Left renal cortex interstitium (tissue), 4 donors: ENCODE data around the gene ZCCHC24. TPM values are rescaled to one million over a fixed set of nuclear protein-coding genes. Genes with fewer than 3 reads are reported as not detected.
"Not testable (repeated sequence)": the region's sequence is repeated elsewhere in the genome, so short reads cannot be mapped to it uniquely, and the experiment has no call there.

ENCODE experiments used
- DNase-seq, 4 donors: peaks; one replicate each; pipeline ENCODE4 v3.0.0-alpha.2; 2013; ENCODE audit warnings: low read depth in 4 of 4, low spot score in 2 of 4, missing footprints in 1 of 4
- polyA plus RNA-seq, 4 donors: library from polyadenylated mRNA; unstranded; fragments of 120-200 nt; gene quantifications; one replicate each; pipeline ENCODE4 v1.2.1, GENCODE V29; 2013; ENCODE audit not compliant: insufficient read length in 4 of 4

ZCCHC24 gene
- polyA plus RNA-seq, 4 donors = 20.1 to 31.4 (median 25.6) TPM

DNA sequence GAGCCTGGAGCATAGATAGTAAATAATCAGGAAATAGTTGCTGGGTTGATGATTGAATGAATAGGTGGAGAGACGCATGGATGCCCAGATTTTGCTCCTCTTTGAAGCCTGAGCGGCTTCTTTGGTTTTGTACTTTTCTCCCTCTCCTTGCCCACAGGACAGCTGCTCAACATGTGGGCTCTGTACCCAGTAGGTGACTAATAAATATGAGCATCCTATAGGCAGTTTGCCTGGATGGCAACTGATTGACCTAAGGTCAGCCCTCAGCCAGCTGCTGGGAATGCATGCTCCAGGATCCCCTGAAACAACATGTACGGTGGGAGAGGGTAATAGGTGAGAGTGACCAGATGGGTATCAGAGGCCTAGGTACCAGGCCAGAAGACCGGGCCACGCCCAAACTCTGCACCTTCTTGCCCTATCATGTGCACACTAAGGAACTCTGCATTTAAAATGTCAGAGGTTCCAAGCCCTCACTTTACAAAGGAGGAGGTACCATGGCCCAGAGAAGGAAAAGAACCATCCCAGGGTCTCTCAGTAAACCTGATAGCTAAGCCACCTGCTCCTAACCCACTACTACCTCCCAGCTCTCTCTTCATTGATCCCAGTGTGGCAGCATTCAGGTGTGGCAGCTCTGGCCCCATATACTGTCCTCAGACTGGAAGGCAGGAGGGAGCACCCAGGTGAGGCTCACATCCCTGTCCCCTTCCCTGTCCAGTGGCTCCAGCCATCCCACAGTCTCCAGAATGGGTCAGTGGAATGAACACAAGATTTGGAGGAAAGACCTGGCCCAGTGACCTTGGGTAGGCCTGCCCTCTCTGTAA lies 2.7 kb upstream of the ZCCHC24 start:
- DNase-seq = no peak

DNA sequence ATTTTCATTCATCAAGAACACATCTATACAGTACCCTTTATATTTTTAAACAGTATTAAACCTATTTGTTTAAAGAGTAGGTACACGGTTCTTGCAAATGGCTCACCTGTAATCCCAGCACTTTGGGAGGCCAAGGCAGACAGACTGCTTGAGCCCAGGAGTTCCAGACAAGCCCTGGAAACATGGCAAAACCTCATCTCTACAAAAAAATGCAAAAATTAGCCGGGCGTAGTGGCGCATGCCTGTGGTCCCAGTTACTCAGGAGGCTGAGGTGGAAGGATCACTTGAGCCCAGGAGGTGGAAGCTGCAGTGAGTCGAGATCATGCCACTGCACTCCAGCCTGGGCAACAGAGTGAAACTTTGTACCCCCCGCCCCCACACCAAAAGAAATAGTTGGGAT lies 1.8 kb upstream of the ZCCHC24 start:
- DNase-seq = not testable (repeated sequence)

DNA sequence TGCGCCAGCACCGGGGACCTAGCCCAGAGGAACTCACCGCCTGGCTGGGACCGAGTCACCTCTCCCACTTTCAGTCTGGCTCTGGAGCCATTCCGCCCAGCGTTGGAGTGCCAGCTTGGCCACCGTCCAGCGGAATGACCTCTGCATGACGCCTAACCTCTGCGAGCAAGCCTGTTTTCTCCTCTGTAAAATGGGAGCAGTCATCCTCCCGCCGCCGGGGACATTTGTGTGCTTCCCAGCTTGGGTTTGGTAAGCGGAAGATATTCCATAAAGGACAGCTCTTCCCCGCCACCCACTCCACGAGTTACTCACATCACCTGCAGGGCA lies 1.3 kb upstream of the ZCCHC24 start:
- no peak for DNase-seq

DNA sequence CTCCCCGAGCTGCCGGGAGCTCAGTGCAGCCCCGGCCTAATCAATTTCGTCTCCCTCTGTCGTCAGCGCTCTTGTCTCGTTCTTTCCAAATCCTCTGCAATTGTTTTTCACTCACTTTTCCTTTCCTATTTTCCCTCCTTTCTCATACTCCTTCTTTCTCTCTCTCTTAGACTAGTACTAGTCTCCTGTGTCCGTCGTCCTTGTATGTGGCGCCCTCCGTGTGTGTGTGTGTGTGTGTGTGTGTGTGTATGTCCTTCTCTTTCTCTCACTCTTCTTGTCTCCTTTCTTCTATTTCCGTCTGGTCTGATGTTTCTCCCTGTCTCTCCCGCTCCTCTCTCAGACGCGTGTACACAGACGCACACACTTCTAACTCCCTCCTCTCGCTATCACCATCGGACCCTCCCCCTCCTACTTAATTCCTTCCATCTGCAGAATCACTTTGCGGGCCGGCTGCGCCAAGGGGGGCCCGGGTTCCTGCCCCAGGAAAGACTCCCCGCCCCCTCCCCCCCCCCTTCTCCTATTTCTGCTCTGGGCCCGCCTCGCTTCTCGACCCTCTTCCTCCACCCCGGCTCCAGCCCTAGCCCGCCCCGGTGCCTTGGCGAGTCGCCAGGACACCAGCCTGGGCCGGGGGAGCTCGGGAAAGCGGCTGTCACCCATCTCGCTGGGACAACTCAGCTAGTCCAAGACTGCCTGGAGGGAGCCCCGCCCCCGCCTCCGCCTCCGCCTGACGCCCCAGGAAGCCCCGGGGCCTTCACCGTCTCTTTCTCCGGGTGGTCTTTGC lies 743 bp upstream of the ZCCHC24 start:
- DNase-seq = peak; percentile 73 to 90 (median 82)

DNA sequence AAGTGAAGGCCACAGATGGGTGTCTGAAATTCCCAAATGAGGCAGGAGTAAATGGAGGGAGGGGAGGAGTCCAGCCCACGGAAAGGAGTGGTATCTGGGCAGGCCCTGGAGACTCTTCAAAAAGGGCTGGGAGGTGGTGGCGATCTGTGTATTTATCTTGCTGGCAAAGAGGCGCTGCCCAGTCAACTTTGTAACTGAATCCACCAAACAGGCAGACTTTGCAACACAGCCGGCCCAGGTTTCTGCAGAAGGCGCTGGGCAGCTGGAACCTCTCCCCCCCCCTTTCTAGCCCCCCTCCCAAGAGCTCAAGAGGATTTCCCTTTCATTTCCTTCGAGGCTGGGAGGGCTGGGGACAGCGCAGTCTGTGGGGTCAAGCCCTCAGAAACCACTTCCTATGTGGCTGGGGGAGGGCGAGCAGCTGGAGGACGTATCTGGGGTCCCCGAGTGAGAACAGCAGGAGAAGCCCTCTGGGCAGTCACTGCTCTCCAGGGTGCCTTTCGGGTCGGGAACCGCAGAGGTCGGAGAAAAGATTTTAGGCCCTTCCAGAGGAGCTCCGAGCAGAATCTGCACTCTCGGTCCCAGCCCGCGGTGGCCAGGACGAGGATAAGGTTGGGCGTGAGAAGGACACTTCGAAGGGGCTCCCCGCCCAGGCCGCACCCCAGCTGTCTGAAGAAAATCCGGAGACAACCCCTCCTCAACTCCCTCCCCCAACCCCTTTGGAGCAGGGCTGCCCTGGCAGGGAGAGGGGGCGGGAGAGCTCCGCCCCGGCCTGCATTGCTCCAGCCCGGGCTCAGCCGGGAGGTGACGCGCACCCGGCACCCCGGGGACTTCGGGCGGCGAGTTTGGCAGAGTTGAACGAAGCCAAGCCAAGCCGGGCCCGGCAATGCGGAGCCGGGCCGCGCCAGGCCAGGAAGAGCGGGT lies 965 bp downstream of the ZCCHC24 start:
- no peak for DNase-seq

DNA sequence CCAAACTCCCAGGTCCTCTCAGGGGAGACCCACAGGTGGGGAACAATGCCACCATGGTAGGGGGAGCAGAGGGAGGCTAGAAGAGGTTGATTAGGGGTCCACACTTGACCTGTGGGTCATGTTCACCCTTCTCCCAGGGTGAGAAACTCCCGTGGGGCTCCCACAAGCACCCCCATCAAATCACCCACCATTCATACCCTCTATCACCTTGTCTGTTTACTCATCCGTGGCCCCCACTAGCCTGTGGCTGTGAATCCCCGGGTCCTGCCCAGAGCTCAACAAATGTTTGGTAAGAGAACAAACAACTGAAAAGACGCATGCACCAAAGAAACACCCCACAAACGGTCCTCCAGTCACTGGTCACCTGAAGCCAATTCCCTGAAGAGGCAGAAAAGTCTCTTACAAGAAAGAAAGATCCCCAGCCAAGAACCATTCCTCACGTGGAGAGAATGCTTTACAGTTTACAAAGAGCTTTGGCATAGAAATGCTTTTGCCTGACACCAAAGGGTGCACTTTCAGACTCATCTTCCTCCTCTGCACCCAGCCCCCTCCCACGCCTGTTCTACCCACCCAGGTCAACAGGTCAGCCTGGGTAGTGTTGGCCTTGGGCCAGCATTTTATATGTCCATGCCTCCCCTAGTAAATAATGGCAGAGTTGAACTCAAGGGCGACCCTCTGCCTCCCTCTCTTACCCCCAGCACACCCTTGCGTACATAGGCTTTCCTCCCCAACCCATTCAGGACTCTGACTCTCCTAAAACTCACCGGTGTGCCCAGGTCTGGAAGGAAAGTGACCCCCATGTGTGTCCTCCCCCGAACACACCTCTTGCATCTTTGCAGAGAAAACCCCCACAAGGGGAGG lies 1.9 kb downstream of the ZCCHC24 start:
- DNase-seq = no peak

DNA sequence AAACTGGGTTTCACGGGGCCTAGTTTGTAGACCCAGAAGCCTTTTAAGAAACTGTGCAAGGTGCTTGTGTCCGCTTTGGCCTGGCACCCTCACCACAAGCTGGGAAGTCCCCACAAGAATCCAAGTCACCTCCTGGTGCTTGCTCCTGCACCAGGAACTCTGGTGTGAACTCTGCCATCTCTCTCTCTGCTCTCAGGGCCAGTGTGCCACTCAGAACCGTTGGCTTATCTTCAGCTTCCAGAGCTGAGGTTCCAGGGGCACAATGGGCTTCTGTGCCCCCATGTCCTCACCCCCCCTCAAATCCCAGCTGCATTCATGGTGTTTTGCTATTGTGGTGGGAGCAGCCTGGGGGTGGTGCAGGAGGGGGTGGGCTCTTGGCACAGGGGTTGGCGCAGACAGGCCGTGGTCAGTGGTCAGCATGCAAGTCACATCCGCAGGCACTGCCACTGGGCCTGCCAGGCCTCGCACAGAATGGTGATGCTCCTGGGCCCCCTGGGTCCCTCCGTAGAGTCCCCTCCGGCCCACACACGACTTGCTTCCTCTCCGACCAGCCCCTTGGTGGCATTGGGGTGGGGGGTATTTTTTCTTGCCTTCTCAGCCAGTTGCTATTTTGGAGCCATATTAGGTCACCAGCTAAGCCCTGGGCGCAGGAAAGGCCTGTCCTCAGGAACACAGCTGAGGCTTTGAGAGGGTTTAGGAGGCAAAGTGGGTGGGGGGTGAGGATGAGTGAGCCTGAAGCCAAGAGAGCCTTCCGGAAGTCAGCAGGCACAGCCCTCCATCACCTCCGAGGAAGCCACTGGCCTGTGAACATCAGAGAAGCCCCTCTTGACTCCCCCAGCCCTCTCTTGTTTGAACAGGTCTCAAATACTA lies 3.0 kb downstream of the ZCCHC24 start:
- DNase-seq = no peak

DNA sequence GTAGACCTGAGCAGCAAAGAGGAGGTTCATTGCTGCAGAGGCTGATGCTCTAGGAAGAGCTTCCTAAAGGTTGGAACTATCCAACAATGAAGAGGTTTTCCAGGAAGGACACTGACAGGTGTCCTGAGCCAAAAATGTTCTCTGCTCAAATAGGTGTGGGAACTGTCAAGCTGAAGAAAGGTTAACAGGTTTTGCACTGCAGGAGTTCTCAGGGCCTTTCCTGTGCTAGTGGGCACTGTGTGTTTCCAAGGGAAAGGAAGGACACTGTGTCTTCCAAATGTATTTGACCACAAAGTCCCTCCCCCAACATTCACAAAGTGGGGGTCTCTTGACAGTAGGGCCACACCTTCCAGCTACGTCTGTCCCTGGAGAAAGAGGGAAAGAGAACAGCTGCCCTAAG lies 4.0 kb downstream of the ZCCHC24 start:
- no peak for DNase-seq

DNA sequence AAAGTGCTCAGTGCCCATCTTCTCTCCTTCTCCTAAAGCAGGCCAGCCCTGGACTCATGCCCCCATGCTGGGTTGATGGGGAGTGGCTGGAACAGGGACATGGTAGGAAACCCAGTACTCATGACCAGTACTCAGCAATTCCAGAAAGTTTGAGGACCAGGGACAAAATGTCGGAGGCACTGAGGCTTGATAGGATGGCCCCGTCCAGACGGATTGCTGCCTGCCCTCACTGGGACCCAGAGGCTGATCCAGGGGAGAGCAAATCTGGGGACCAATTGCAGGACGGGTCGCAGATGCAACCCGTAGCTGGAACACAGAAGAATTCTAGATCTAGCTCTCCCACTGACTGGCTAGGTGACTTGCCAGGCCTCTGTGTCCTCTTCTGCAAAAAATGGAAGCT lies 5.1 kb downstream of the ZCCHC24 start:
- DNase-seq = no peak

DNA sequence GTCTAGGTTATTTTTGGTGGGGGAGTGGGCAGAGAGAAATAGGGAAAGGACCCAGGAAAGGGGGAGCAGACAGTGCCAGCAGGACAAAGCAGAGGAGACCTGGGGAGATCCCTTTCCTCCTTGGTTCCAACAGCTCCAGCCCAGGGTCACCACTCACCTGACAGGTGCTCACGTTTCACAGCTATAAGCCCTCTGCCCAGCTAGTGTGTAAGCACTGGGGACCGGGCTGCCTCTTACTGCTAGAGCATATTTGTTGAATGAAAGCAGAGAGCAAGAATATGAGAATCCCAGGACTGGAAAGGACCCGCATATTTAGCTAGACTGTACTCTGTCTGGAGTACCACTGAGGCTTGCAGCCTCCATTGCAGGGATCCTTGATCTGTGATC lies 6.7 kb downstream of the ZCCHC24 start:
- no peak for DNase-seq

DNA sequence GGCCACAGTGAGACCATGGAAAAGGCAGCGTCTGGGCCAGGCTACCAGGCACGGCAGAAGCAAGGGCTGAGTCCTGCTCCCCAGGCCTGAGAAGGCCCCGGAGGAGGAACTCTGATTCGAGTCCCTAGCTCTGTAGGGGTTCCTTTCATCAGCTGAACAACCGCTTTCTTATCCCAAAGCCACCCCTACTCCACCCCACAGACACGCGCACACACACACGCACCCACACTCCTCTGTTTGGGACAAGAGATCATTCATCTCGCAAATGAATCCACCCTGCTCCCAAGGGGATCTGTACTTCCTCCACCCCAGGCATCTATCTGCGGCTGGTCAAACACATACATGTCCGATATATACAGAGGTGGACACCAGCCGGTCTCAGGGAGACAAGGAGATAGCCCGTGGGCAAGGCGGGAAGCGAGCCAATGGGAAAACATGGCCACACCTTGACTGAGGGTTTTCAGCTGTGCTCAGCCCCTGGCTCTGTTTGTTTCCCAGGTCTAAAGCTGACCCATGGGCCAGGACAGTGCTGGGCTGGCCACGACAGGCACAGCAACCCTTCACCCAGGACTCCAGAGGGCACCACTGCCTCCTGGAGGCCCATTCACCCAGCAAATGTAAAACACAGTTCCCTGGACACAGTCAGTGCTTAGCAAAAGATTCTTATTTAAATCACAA lies 7.3 kb downstream of the ZCCHC24 start:
- DNase-seq = no peak

DNA sequence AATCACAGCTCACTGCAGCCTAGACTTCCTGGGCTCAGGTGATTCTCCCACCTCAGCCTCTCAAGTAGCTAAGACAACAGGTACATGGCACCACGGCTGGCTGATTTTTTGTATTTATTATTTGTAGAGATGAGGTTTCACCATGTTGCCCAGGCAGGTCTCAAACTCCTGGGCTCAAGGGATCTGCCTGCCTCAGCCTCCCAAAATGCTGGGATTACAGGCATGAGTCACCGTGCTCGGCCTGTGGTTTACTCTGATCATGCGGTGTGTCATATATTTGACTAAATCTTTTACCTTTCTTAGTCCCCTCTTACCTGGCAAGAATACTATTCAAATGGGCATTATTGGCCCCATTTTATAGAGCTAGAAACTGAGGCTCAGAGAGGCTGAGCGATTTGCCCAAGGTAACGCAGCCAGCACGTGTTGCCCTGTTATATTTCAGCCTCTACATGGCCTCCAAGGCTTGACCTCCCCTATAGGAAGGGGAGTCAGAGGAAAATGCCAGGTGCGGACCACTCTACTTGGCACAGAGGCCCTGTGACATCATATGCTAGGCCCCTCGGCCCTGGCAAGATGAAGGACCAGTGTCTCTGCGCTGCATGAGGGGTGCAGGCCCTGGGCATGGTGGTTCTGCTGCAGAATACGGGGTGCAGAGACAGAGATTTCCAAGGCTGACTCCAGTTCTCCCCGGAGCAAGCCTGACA lies 8.2 kb downstream of the ZCCHC24 start:
- DNase-seq = no peak

DNA sequence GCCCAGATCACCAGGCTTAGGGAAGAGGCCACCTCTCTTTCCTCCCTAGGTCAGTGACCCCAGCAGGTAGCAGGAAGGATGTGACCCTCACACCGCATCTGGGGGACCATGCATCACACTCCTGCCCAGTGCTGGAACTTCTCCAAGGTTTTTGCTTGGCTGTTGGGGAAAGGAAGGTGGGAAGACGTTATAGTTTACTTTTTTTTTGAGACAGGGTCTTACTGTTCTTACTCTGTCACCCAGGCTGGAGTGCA lies 8.6 kb downstream of the ZCCHC24 start:
- no peak for DNase-seq

DNA sequence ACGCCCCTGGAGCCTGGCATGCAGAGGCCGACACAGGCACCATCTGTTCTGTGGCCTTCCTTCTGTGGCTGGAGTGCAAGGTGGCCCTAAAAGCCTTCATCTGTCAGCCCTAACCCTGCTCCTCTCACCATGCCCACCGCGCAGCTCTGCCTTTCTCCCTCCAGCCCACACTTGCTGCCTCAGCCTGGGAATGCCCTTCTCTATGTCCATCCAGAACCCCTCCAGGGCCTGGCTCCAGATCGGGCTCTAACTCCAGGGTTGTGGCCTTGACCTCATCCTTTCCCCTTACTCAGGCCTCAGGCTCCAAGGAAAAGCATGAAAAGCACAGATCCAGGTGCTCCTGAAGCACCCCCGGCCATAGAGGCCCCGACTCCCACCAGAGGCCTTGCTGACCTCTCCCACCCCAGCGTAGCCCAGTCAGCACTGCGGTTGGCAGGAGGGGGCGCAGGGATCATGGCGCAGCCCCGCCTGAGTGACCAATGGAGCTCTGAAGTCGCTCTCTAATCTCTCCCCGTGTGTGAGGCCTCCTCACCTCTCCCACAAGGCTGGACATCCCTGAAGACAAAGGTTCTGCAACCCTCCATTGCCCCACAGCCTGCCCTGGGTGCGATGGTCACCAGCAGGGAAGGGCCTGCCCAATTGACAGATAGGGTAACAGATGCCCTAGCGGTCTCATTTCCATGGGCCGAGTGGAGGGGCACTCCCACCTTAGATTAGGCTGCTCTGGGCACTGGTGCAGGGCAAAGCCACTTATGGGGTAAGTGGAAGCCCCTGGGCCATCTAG lies 9.2 kb downstream of the ZCCHC24 start:
- no peak for DNase-seq

DNA sequence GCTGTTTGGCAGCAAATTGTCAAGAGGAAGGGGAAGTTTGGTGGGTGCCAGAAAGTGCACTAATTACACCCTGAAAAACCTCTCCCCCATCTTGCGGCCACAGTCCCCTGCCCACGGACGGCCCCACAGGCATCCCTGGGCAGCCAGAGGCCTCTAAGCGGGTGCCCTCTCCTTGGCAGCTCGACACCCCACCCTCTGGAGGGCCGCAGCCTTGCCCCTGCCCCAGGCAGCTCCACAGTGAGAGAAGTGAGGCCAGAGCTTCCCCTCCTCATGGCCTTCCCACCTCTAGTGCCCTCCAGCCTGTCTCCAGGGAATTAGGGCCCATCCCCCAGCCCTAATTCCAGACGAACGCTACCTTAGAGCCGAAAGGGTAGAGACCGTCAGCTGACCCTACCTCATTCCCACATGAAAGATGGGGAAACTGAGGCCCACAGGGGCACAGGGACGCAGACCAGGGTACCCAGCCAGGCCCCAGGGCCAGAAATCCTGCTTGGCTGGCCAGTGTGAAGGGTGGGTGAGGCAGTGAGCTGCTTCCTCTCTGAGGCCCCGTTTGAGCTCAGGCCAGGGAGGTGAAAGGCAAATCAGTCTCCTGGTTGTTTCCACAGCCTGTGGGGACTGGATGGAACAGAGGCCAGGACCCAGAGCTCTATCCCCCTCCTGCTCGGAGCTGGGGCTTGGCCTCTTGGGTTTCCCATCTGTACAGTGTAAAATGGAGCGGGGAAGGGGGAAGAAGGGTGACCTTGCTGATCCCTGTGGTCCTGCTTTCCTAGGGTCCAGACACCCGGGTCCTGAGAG lies 10.0 kb downstream of the ZCCHC24 start:
- no peak for DNase-seq

DNA sequence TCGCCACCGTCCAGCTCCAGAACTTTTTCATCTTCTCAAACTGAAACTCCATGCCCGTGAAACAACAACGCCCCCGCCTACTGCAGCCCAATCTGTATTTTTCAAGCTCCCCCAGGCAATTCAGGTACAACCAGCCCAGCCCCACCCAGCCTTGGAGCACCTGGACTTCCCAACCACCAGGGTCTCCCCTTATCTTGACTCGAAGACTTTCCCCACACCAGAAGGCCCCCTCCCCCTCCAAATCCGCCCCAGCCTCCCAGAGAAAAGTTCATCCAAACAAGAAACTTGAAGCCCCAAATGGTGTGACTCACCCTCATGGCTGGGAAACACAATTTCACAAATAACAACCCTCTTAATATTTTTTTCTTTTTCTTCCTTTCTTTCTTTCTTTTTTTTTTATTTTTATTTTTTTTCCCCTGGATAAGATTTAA lies 10.6 kb downstream of the ZCCHC24 start:
- no peak for DNase-seq

DNA sequence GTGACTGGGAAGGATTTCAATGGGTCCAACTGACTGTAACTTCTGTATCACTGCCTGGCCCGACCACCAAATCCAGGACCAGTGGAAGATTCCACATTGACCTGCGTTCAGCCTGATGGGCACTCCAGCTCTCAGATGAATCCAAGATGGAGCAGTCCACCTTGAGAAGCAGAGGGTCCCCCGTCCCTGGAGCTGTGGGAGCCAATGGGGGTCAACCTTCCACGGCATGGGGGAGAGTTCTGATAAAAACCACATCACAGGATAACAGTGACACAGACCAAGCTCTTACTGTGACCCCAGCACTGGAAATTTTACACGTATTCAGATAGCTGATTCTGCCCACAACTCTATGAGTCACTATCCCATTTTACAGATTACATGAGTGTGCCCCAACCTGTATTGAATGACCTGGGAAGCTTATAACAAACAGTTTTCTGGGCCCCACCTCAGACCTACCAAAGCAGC lies 11.2 kb downstream of the ZCCHC24 start:
- DNase-seq = no peak
